HCT116 (cell line): ENCODE measurements around the gene CDKN2B-AS1.

Experiments used
- EGR1 ChIP-seq: IDR thresholded peaks from 2 replicates; pipeline ENCODE4 v1.6.1; 2012; ENCODE audit warnings: low read depth
- EZH2 ChIP-seq: fragments of 200-600 bp; sonication (generic); IDR thresholded peaks from 2 replicates; pipeline ENCODE4 v1.6.1; 2017; ENCODE audit warnings: antibody characterized with exemption, mixed run types
- EZH2phosphoT487 ChIP-seq: fragments of 200-600 bp; IDR thresholded peaks from 2 replicates; pipeline ENCODE4 v1.6.1; 2018; ENCODE audit warnings: antibody characterized with exemption, borderline replicate concordance
- MAX ChIP-seq: IDR thresholded peaks from 2 replicates; pipeline ENCODE4 v1.6.1; 2012
- POLR2A ChIP-seq: IDR thresholded peaks from 2 replicates; pipeline ENCODE4 v1.7.0; 2011; ENCODE audit warnings: borderline replicate concordance; ENCODE audit not compliant: insufficient read depth, insufficient read length; ENCODE audit errors: extremely low read depth
- POLR2AphosphoS5 ChIP-seq: IDR thresholded peaks from 2 replicates; pipeline ENCODE4 v1.6.1; 2011; ENCODE audit warnings: mild to moderate bottlenecking, low read depth, low read length, moderate library complexity
- RAD21 ChIP-seq: IDR thresholded peaks from 2 replicates; pipeline ENCODE4 v1.6.1; 2012; ENCODE audit warnings: low read depth, mild to moderate bottlenecking
- SIN3A ChIP-seq: IDR thresholded peaks from 2 replicates; pipeline ENCODE4 v1.6.1; 2012; ENCODE audit warnings: low read depth
- SP1 ChIP-seq: IDR thresholded peaks from 2 replicates; pipeline ENCODE4 v1.6.1; 2012; ENCODE audit warnings: low read depth
- ZNF274 ChIP-seq: fragments of 200-500 bp; sonication (Bioruptor generic); IDR thresholded peaks from 2 replicates; pipeline ENCODE4 v1.6.1; 2014; ENCODE audit warnings: mild to moderate bottlenecking, low read depth, low read length, inconsistent platforms
- TF ChIP-seq, protein P1 (sequence below): IDR thresholded peaks from 2 replicates; pipeline ENCODE4 v1.6.1; 2012
- TF ChIP-seq, protein P2 (sequence below), 3 experiments: fragments of 200-600 bp in 1 of 3; sonication (generic) in 1 of 3; IDR thresholded peaks in 2 of 3; conservative IDR thresholded peaks in 1 of 3; 2 replicates each; pipeline ENCODE4 v1.5.1; 2012 to 2017; ENCODE audit warnings: low read depth in 2 of 3, low read length in 2 of 3, antibody characterized with exemption in 1 of 3, borderline replicate concordance in 1 of 3, control low read depth in 1 of 3, mild to moderate bottlenecking in 1 of 3, mixed read lengths in 1 of 3, mixed run types in 1 of 3, moderate library complexity in 1 of 3; ENCODE audit not compliant: insufficient read depth in 1 of 3
- TF ChIP-seq, protein P3 (sequence below): IDR thresholded peaks from 2 replicates; pipeline ENCODE4 v1.6.1; 2012; ENCODE audit warnings: low read depth

DNA sequence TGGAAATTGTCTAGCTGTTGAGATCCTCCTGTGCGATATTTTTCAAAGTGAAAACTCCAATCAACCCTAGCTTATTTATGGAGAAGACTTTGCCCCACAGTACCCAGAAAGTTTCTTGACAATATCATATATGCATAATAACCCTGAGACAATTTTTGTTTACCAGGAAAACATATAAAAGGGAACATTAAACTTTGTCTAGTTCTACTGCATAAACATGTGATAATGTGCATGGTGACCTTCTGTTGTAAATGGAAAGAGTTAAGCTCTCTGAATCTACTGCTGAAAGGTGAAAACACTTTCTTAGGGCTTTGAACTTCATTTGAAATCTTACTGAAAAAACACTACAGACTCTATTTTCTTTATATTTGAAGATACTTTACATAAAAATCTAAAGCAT, 46.8 kb downstream of the CDKN2B-AS1 start:
- TF ChIP-seq, protein P1, sequence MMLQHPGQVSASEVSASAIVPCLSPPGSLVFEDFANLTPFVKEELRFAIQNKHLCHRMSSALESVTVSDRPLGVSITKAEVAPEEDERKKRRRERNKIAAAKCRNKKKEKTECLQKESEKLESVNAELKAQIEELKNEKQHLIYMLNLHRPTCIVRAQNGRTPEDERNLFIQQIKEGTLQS, result no peak
- TF ChIP-seq ZNF274, result no peak
- no peak for TF ChIP-seq EZH2phosphoT487
- TF ChIP-seq, protein P2, sequence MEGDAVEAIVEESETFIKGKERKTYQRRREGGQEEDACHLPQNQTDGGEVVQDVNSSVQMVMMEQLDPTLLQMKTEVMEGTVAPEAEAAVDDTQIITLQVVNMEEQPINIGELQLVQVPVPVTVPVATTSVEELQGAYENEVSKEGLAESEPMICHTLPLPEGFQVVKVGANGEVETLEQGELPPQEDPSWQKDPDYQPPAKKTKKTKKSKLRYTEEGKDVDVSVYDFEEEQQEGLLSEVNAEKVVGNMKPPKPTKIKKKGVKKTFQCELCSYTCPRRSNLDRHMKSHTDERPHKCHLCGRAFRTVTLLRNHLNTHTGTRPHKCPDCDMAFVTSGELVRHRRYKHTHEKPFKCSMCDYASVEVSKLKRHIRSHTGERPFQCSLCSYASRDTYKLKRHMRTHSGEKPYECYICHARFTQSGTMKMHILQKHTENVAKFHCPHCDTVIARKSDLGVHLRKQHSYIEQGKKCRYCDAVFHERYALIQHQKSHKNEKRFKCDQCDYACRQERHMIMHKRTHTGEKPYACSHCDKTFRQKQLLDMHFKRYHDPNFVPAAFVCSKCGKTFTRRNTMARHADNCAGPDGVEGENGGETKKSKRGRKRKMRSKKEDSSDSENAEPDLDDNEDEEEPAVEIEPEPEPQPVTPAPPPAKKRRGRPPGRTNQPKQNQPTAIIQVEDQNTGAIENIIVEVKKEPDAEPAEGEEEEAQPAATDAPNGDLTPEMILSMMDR (IDR thresholded peaks at IDR 0.05 in 2 of 3, conservative IDR thresholded peaks at IDR 0.05 in 1 of 3; ENCODE audit: borderline replicate concordance in 1 of 3, insufficient read depth in 1 of 3, low read depth in 2 of 3, low read length in 2 of 3), result no peak
- TF ChIP-seq, protein P3, sequence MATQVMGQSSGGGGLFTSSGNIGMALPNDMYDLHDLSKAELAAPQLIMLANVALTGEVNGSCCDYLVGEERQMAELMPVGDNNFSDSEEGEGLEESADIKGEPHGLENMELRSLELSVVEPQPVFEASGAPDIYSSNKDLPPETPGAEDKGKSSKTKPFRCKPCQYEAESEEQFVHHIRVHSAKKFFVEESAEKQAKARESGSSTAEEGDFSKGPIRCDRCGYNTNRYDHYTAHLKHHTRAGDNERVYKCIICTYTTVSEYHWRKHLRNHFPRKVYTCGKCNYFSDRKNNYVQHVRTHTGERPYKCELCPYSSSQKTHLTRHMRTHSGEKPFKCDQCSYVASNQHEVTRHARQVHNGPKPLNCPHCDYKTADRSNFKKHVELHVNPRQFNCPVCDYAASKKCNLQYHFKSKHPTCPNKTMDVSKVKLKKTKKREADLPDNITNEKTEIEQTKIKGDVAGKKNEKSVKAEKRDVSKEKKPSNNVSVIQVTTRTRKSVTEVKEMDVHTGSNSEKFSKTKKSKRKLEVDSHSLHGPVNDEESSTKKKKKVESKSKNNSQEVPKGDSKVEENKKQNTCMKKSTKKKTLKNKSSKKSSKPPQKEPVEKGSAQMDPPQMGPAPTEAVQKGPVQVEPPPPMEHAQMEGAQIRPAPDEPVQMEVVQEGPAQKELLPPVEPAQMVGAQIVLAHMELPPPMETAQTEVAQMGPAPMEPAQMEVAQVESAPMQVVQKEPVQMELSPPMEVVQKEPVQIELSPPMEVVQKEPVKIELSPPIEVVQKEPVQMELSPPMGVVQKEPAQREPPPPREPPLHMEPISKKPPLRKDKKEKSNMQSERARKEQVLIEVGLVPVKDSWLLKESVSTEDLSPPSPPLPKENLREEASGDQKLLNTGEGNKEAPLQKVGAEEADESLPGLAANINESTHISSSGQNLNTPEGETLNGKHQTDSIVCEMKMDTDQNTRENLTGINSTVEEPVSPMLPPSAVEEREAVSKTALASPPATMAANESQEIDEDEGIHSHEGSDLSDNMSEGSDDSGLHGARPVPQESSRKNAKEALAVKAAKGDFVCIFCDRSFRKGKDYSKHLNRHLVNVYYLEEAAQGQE, result no peak
- TF ChIP-seq SP1, result no peak
- no peak for TF ChIP-seq SIN3A
- TF ChIP-seq POLR2AphosphoS5, result no peak
- TF ChIP-seq MAX, result no peak
- TF ChIP-seq EZH2, result no peak
- no peak for TF ChIP-seq EGR1
- TF ChIP-seq POLR2A, result no peak
- TF ChIP-seq RAD21, result no peak
